Gastrocnemius medialis (tissue), 4 donors: ENCODE data around the gene TMIGD1. TPM values are rescaled to one million over a fixed set of nuclear protein-coding genes. Genes with fewer than 3 reads are reported as not detected.

Experiments
- ATAC-seq, 2 donors: fragments of 150-250 bp; one replicate each; pipeline ENCODE4 v1.9.1; 2016
- DNase-seq, 2 donors: peaks; one replicate each; pipeline ENCODE4 v3.0.0-alpha.2; 2019
- H3K27ac ChIP-seq, 4 donors: fragments of 200-600 bp; sonication (generic); 1 replicate in 1 of 4; 2 replicates in 3 of 4; pipeline ENCODE4 v1.5.1; 2016 to 2018; ENCODE audit warnings: mild to moderate bottlenecking in 2 of 4, moderate library complexity in 1 of 4
- H3K27me3 ChIP-seq, 3 donors: fragments of 200-600 bp; sonication (generic) in 2 of 3; 1 replicate in 1 of 3; 2 replicates in 2 of 3; pipeline versions ENCODE4 v1.5.1 to v1.6.0; 2016 to 2019; ENCODE audit warnings: mild to moderate bottlenecking in 1 of 3, moderate library complexity in 1 of 3
- H3K36me3 ChIP-seq, 2 donors: fragments of 200-600 bp; sonication (generic) in 1 of 2; one replicate each; pipeline ENCODE4 v1.5.1; 2017 to 2018
- H3K4me1 ChIP-seq, 2 donors: fragments of 200-600 bp; sonication (generic) in 1 of 2; one replicate each; pipeline ENCODE4 v1.5.1; 2016 to 2017; ENCODE audit warnings: mild to moderate bottlenecking in 2 of 2
- H3K4me3 ChIP-seq, 4 donors: fragments of 200-600 bp; sonication (generic) in 3 of 4; 1 replicate in 1 of 4; 2 replicates in 3 of 4; pipeline ENCODE4 v1.5.1; 2016 to 2019; ENCODE audit warnings: mild to moderate bottlenecking in 2 of 4
- H3K9me3 ChIP-seq, 3 donors: fragments of 200-600 bp; sonication (generic) in 2 of 3; 1 replicate in 1 of 3; 2 replicates in 2 of 3; pipeline ENCODE4 v1.5.1; 2016 to 2019
- CTCF ChIP-seq, 5 experiments: fragments of 450-650 bp in 3 of 5; fragments of 200-600 bp in 2 of 5; sonication (generic) in 2 of 5; IDR thresholded peaks in 4 of 5; conservative IDR thresholded peaks in 1 of 5; 1 replicate in 4 of 5; 2 replicates in 1 of 5; pipeline ENCODE4 v1.5.1; 2016 to 2019; ENCODE audit warnings: antibody characterized with exemption in 5 of 5, mild to moderate bottlenecking in 3 of 5, moderate library complexity in 3 of 5
- POLR2A ChIP-seq, 2 donors: fragments of 450-650 bp; IDR thresholded peaks; one replicate each; pipeline ENCODE4 v1.6.1; 2017; ENCODE audit warnings: antibody characterized with exemption in 2 of 2, mild to moderate bottlenecking in 2 of 2, moderate library complexity in 2 of 2
- in situ Hi-C, 4 donors: fragments of 200-750 bp; cut with MboI; loops; one replicate each; pipeline versions ENCODE4 v1.15.0 to v1.8.0; 2017; ENCODE audit warnings: low sequenced_read_pairs in 4 of 4
- intact Hi-C: fragments of 100-400 bp; cut with DNase I; formaldehyde crosslinking; loops from one replicate; pipeline ENCODE4 v1.15.1; 2023; ENCODE audit warnings: low total_unique reads
- total RNA-seq, 4 donors: library from RNA; depleted of rRNA; stranded (reverse); fragments of >200 nt; gene quantifications; one replicate each; pipeline versions ENCODE4 v1.1.0 to v1.2.3, GENCODE V29; 2016

The TMIGD1 gene
- total RNA-seq, 4 donors from 2014 or later, result 0.68 TPM; not detected in 3

- Histone ChIP-seq H3K27ac (no peak overlapping the region), H3K4me1 (no peaks in the 10 kb centered on the region), H3K4me3 (no peak overlapping the region), H3K27me3 (peaks cover 0 to 5% (median 0%) of the 10 kb centered on the region in 3 donors), H3K9me3 (no peaks in the 10 kb centered on the region), H3K36me3 (no peaks in the 10 kb centered on the region)
- intact Hi-C loops (no loop called here), in situ Hi-C loops (no loop called here)
- DNase-seq (no peak), ATAC-seq (no peak)
- no peak for TF ChIP-seq CTCF (IDR thresholded peaks at IDR 0.05 in 4 of 5, conservative IDR thresholded peaks at IDR 0.05 in 1 of 5)
- no peak for TF ChIP-seq POLR2A (IDR thresholded peaks at IDR 0.05)
Observed at GRCh38 chr17:30318155-30318554, 15.7 kb downstream of the TMIGD1 start.

GRCh38 chr17:30316736-30317135 lies 17.1 kb downstream of the TMIGD1 start:
- H3K27ac ChIP-seq, result no peak overlapping the region
- H3K4me1 ChIP-seq, result no peaks in the 10 kb centered on the region
- intact Hi-C loops, result no loop called here
- DNase-seq (no peak), ATAC-seq (no peak)
- in situ Hi-C loops, result no loop called here
- H3K9me3 ChIP-seq, result no peaks in the 10 kb centered on the region
- peaks cover 0 to 5% (median 0%) of the 10 kb centered on the region in 3 donors for H3K27me3 ChIP-seq
- no peaks in the 10 kb centered on the region for H3K36me3 ChIP-seq
- TF ChIP-seq POLR2A (IDR thresholded peaks at IDR 0.05) (no peak), CTCF (IDR thresholded peaks at IDR 0.05 in 4 of 5, conservative IDR thresholded peaks at IDR 0.05 in 1 of 5) (no peak)
- H3K4me3 ChIP-seq, result no peak overlapping the region

- TF ChIP-seq POLR2A (IDR thresholded peaks at IDR 0.05), result no peak
- no peak for TF ChIP-seq CTCF (IDR thresholded peaks at IDR 0.05 in 4 of 5, conservative IDR thresholded peaks at IDR 0.05 in 1 of 5)
- H3K27ac ChIP-seq, result no peak overlapping the region
- peaks cover 0 to 5% (median 0%) of the 10 kb centered on the region in 3 donors for H3K27me3 ChIP-seq
- in situ Hi-C loops (no loop called here), intact Hi-C loops (no loop called here)
- no peak overlapping the region for H3K4me3 ChIP-seq
- H3K9me3 ChIP-seq, result no peaks in the 10 kb centered on the region
- DNase-seq (no peak), ATAC-seq (no peak)
- H3K4me1 ChIP-seq, result no peaks in the 10 kb centered on the region
- no peaks in the 10 kb centered on the region for H3K36me3 ChIP-seq
Observed at GRCh38 chr17:30315106-30315505, 18.8 kb downstream of the TMIGD1 start.

GRCh38 chr17:30314474-30314873 lies 19.4 kb downstream of the TMIGD1 start:
- no peaks in the 10 kb centered on the region for H3K4me1 ChIP-seq
- H3K36me3 ChIP-seq, result no peaks in the 10 kb centered on the region
- in situ Hi-C loops, result no loop called here
- intact Hi-C loops, result no loop called here
- ATAC-seq (no peak), DNase-seq (no peak)
- no peaks in the 10 kb centered on the region for H3K9me3 ChIP-seq
- H3K27me3 ChIP-seq, result peaks cover 0 to 5% (median 0%) of the 10 kb centered on the region in 3 donors
- no peak for TF ChIP-seq CTCF (IDR thresholded peaks at IDR 0.05 in 4 of 5, conservative IDR thresholded peaks at IDR 0.05 in 1 of 5)
- TF ChIP-seq POLR2A (IDR thresholded peaks at IDR 0.05), result no peak
- no peak overlapping the region for H3K4me3 ChIP-seq
- H3K27ac ChIP-seq, result no peak overlapping the region

- Histone ChIP-seq H3K27me3 (peaks cover 0 to 5% (median 0%) of the 10 kb centered on the region in 3 donors), H3K9me3 (no peaks in the 10 kb centered on the region), H3K27ac (no peak overlapping the region), H3K36me3 (no peaks in the 10 kb centered on the region), H3K4me3 (no peak overlapping the region), H3K4me1 (no peaks in the 10 kb centered on the region)
- TF ChIP-seq CTCF (IDR thresholded peaks at IDR 0.05 in 4 of 5, conservative IDR thresholded peaks at IDR 0.05 in 1 of 5), result no peak
- TF ChIP-seq POLR2A (IDR thresholded peaks at IDR 0.05), result no peak
- ATAC-seq (no peak), DNase-seq (no peak)
- in situ Hi-C loops (no loop called here), intact Hi-C loops (no loop called here)
Observed at GRCh38 chr17:30312226-30312625, 21.6 kb downstream of the TMIGD1 start.
